ENCODE results near the gene AOC2.
"Not testable (repeated sequence)": the region's sequence is repeated elsewhere in the genome, so short reads cannot be mapped to it uniquely, and the experiment has no call there.

AOC2 gene

DNA sequence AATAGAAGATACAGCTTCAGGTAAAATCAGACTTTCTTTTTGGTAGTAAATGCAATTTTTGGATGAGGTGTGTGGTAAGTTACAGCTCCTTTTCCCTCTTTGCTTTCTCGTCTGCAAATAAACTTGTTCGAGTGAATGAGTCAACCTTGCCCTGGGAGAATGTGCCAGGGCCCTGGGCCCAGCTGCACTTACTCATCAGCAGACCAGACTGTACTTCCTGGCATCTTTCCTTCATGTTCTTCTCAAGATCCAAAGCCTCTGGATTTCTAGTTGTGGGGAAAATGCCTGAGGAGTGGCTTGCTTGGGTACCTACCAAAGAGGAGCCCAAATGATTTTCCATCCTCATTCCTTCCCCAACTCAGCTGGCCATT is 50.8 kb downstream of the AOC2 start:
- Histone ChIP-seq H3K36me3 (ENCODE audit: insufficient read depth, low read length) (no peaks in the 10 kb centered on the region), H2AFZ (ENCODE audit: low read length) (no peak overlapping the region), H3K27ac (ENCODE audit: low read depth, low read length, poor library complexity, severe bottlenecking) (no peak overlapping the region), H3F3A (ENCODE audit: insufficient read depth, low read length) (no peaks in the 10 kb centered on the region), H3K4me2 (ENCODE audit: low read length) (no peak overlapping the region), H3K79me2 (ENCODE audit: insufficient read depth, low read length) (no peaks in the 10 kb centered on the region), H4K20me1 (ENCODE audit: insufficient read depth, low read length) (no peaks in the 10 kb centered on the region), H3K9me3 (ENCODE audit: low read length) (no peaks in the 10 kb centered on the region), H3K4me3 (ENCODE audit: low read depth, low read length, poor library complexity, severe bottlenecking) (no peak overlapping the region), H3K9ac (ENCODE audit: low read length) (no peak overlapping the region), H3K9me2 (ENCODE audit: low read depth, low read length) (no peaks in the 10 kb centered on the region), H3K27me3 (ENCODE audit: insufficient read depth, low read length) (peaks cover 3% of the 10 kb centered on the region; the same call in 1 of the 2 replicates), H3K4me1 (ENCODE audit: insufficient read depth, low read length, severe bottlenecking) (no peaks in the 10 kb centered on the region)
- TF ChIP-seq, protein P1, sequence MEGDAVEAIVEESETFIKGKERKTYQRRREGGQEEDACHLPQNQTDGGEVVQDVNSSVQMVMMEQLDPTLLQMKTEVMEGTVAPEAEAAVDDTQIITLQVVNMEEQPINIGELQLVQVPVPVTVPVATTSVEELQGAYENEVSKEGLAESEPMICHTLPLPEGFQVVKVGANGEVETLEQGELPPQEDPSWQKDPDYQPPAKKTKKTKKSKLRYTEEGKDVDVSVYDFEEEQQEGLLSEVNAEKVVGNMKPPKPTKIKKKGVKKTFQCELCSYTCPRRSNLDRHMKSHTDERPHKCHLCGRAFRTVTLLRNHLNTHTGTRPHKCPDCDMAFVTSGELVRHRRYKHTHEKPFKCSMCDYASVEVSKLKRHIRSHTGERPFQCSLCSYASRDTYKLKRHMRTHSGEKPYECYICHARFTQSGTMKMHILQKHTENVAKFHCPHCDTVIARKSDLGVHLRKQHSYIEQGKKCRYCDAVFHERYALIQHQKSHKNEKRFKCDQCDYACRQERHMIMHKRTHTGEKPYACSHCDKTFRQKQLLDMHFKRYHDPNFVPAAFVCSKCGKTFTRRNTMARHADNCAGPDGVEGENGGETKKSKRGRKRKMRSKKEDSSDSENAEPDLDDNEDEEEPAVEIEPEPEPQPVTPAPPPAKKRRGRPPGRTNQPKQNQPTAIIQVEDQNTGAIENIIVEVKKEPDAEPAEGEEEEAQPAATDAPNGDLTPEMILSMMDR (IDR thresholded peaks at IDR 0.05; ENCODE audit: low read length), result no peak
- no peak for TF ChIP-seq EZH2 (IDR thresholded peaks at IDR 0.05; ENCODE audit: borderline replicate concordance, low read length)

DNA sequence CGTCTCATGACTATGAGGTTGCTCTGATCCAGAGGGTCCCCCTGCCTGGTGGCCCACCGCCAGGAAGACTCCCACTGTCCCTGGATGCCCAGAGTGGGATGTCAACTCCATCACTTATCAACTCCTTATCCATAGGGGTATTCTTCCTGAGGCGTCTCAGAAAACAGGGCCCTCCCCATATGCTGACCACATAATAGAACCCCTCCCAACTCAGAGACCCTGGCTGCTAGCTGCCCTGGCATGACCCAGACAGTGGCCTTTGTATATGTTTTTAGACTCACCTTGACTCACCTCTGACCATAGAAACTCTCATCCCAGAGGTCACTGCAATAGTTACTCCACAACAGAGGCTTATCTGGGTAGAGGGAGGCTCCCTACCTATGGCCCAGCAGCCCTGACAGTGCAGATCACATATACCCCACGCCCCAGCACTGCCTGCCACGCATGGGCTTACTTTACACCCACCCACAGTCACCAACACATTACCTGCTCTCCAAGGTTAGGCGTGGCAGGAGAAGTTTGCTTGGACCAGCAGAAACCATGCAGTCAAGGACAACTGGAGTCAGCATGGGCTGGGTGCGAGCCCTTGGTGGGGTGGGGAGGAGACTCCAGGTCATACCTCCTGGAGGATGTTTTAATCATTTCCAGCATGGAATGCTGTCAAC is 53.9 kb downstream of the AOC2 start:
- Histone ChIP-seq H3K79me2 (ENCODE audit: insufficient read depth, low read length) (no peaks in the 10 kb centered on the region), H3K9me3 (ENCODE audit: low read length) (no peaks in the 10 kb centered on the region), H3K4me2 (ENCODE audit: low read length) (no peak overlapping the region), H3K9ac (ENCODE audit: low read length) (no peak overlapping the region), H3K4me1 (ENCODE audit: insufficient read depth, low read length, severe bottlenecking) (no peaks in the 10 kb centered on the region), H3K9me2 (ENCODE audit: low read depth, low read length) (no peaks in the 10 kb centered on the region), H3K27ac (ENCODE audit: low read depth, low read length, poor library complexity, severe bottlenecking) (no peak overlapping the region), H4K20me1 (ENCODE audit: insufficient read depth, low read length) (no peaks in the 10 kb centered on the region), H3K27me3 (ENCODE audit: insufficient read depth, low read length) (peaks cover 3% of the 10 kb centered on the region; the same call in 1 of the 2 replicates), H3K36me3 (ENCODE audit: insufficient read depth, low read length) (no peaks in the 10 kb centered on the region), H3K4me3 (ENCODE audit: low read depth, low read length, poor library complexity, severe bottlenecking) (no peak overlapping the region), H3F3A (ENCODE audit: insufficient read depth, low read length) (no peaks in the 10 kb centered on the region), H2AFZ (ENCODE audit: low read length) (no peak overlapping the region)
- TF ChIP-seq, protein P1 (IDR thresholded peaks at IDR 0.05; ENCODE audit: low read length), result no peak
- no peak for TF ChIP-seq EZH2 (IDR thresholded peaks at IDR 0.05; ENCODE audit: borderline replicate concordance, low read length)

DNA sequence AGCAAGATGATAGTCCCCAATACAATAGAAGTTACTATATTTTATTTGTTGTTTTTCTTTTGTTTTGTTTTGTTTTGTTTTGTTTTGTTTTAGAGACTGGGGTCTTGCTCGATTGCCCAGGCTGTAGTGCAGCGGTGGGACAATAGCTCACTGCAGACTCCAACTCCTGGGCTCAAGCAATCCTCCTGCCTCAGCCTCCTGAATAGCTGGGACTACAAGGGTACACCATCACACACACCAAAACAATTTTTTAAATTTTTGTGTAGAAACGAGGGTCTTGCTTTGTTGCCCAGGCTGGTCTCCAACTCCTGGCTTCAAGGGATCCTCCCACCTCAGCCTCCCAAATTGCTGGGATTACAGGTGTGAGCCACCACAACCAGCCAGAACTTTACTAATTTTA is 55.6 kb downstream of the AOC2 start:
- not testable (repeated sequence) for H3K4me1 ChIP-seq (ENCODE audit: insufficient read depth, low read length, severe bottlenecking); H3K9me2 ChIP-seq (ENCODE audit: low read depth, low read length); H3F3A ChIP-seq (ENCODE audit: insufficient read depth, low read length); H3K27ac ChIP-seq (ENCODE audit: low read depth, low read length, poor library complexity, severe bottlenecking); H3K9ac ChIP-seq (ENCODE audit: low read length); H3K9me3 ChIP-seq (ENCODE audit: low read length); H3K4me3 ChIP-seq (ENCODE audit: low read depth, low read length, poor library complexity, severe bottlenecking); H3K79me2 ChIP-seq (ENCODE audit: insufficient read depth, low read length); H3K27me3 ChIP-seq (ENCODE audit: insufficient read depth, low read length); H3K36me3 ChIP-seq (ENCODE audit: insufficient read depth, low read length); H4K20me1 ChIP-seq (ENCODE audit: insufficient read depth, low read length); H3K4me2 ChIP-seq (ENCODE audit: low read length); H2AFZ ChIP-seq (ENCODE audit: low read length)

All from OCI-LY1 (cell line).